Fibroblast of skin of right quadriceps (primary cell): ENCODE measurements around the gene XRCC3.

Experiments
- DNase-seq: peaks from one replicate; pipeline ENCODE4 v3.0.0-alpha.2; 2013

The XRCC3 gene

GRCh38 chr14:103715052-103716000 lies at the start of gene XRCC3, which contains the start of gene ZFYVE21:
XRCC3 (minus strand) TSS chr14:103715451; CDS start chr14:103711087, 4,364 bp downstream.
ZFYVE21 (plus strand) TSS chr14:103715810; CDS start chr14:103715842, 32 bp downstream.
- DNase-seq, result peak; percentile 99

- no peak for DNase-seq
These were observed 48.7 kb upstream of the XRCC3 start for GRCh38 chr14:103763730-103764488.

GRCh38 chr14:103762541-103762940 lies 47.3 kb upstream of the XRCC3 start:
- DNase-seq, result no peak

GRCh38 chr14:103762036-103762435 lies 46.8 kb upstream of the XRCC3 start:
- DNase-seq, result peak; percentile 26

- DNase-seq, result no peak
These were observed 43.0 kb upstream of the XRCC3 start for GRCh38 chr14:103758059-103758776.

- DNase-seq, result no peak
These were observed 39.8 kb upstream of the XRCC3 start for GRCh38 chr14:103755060-103755459.

GRCh38 chr14:103753774-103754173 lies 38.5 kb upstream of the XRCC3 start:
- DNase-seq, result no peak

- no peak for DNase-seq
These were observed 34.6 kb upstream of the XRCC3 start for GRCh38 chr14:103749860-103750259.

- peak; percentile 21 for DNase-seq
These were observed 34.2 kb upstream of the XRCC3 start for GRCh38 chr14:103749452-103749851.

GRCh38 chr14:103748534-103748857 lies 33.2 kb upstream of the XRCC3 start:
- no peak for DNase-seq

GRCh38 chr14:103746701-103747100 lies 31.4 kb upstream of the XRCC3 start:
- peak; percentile 39 for DNase-seq

GRCh38 chr14:103745424-103745823 lies 30.2 kb upstream of the XRCC3 start:
- DNase-seq, result no peak

- no peak for DNase-seq
These were observed 29.6 kb upstream of the XRCC3 start for GRCh38 chr14:103744621-103745395.

GRCh38 chr14:103743691-103744090 lies 28.4 kb upstream of the XRCC3 start:
- no peak for DNase-seq

- DNase-seq, result no peak
These were observed 27.4 kb upstream of the XRCC3 start for GRCh38 chr14:103742499-103743255.

- DNase-seq, result no peak
These were observed 26.6 kb upstream of the XRCC3 start for GRCh38 chr14:103741876-103742275.

GRCh38 chr14:103740991-103741689 lies 25.9 kb upstream of the XRCC3 start:
- DNase-seq, result peak; percentile 55

GRCh38 chr14:103739793-103740501 lies 24.7 kb upstream of the XRCC3 start:
- no peak for DNase-seq

GRCh38 chr14:103739466-103739792 lies 24.2 kb upstream of the XRCC3 start:
- no peak for DNase-seq

- no peak for DNase-seq
These were observed 23.6 kb upstream of the XRCC3 start for GRCh38 chr14:103738701-103739451.
